Endometrium (tissue), 2 donors: Measurements from ENCODE around the gene MAN1C1.

ENCODE experiments used
- FAIRE-seq: peaks from 2 replicates; lab custom pipeline; 2012; peaks lifted over from hg19 to GRCh38; lab: Jason Lieb, UNC
- donor health status: control.
- donor health status: control.

The MAN1C1 gene

GRCh38 chr1:25614501-25615171 lies 2.0 kb upstream of the MAN1C1 start:
- no peak for FAIRE-seq

DNA sequence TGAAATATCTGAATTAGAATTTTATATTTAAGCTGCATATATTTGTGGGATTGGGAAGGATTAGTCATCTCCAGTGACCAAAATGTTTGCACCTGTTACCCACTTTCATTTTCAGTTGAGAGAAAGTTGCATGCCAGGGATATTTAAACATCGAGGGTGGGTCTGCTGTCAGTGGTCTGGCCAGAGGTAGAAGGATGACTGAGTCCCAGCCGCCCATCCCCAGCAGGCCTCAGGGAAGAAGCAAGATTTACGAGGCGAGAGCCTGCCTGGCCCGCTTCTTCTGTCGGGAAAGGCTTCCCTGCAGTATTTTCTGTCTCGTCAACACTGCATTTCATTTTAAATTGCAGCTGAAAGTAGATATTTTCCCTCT lies 1.4 kb upstream of the MAN1C1 start:
- no peak for FAIRE-seq

DNA sequence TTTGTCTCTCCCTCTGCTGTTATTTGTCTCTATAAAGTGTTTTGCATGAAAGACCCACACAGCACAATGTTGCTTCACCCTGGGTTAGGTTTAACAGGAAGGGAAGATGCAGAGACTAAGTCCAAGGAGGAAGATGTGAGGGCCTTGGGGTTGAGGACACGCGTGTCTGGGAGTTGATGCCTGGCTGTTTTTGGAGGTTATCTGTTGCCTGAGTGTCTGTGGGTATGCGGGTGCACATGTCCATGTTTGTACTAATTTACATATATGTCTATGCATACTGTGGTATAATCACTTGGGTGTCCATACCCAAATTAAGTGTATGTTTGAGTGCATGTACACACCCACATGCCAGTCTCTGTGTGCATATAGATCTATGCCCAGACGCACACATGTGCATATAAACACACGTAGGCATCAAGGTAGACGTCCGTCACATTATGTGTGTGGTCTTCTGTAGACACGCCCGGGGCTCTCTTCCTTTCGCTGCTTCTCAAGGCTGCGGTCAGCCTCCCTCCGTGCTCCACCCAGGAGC lies 962 bp upstream of the MAN1C1 start:
- no peak for FAIRE-seq

- no peak for FAIRE-seq
These were observed 515 bp downstream of the MAN1C1 start for GRCh38 chr1:25616987-25617624.

DNA sequence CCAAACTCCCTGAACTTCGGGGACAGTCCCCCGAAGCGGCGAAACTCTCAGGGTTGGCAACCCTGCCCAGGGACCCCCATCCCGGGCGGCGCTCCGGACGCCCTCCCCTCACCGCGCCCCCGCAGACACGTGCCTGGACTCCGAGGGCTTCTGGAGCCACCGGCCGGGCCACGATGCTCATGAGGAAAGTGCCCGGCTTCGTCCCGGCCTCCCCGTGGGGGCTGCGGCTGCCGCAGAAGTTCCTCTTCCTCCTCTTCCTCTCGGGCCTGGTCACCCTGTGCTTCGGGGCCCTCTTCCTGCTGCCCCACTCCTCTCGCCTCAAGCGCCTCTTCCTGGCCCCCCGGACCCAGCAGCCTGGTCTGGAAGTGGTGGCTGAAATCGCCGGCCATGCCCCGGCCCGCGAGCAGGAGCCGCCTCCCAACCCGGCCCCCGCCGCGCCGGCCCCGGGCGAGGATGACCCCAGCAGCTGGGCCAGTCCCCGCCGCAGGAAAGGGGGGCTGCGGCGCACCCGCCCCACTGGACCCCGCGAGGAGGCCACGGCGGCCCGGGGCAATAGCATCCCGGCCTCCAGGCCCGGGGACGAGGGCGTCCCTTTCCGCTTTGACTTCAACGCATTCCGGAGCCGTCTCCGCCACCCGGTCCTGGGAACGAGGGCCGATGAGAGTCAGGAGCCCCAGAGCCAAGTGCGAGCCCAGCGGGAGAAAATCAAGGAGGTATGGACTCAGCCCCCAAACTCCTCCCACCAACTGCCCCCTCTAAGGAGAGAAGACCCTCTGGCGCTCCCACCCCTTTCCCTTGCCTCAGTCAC lies 1.2 kb downstream of the MAN1C1 start:
- no peak for FAIRE-seq

DNA sequence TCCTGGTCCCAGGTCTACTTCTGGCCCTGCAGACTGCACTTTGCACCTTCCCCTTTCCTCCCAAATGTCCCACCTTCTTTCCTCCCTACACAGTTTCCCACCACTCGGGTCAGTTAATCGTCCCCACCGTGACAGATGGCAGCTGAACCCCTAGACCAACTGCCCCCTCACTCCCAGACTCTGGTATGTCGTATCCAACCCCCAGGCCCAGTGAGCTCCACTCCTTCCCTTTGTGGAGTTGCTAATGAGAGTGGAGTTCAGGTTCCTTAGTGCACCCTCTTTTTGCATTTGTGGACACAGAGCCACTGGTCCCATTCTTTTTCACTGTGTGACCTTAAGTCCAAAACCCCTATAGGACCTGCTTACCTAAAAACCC lies 1.8 kb downstream of the MAN1C1 start:
- FAIRE-seq, result no peak

- FAIRE-seq, result no peak
These were observed 2.7 kb downstream of the MAN1C1 start for GRCh38 chr1:25619101-25619890.

- FAIRE-seq, result no peak
These were observed 3.6 kb downstream of the MAN1C1 start for GRCh38 chr1:25620211-25620610.

GRCh38 chr1:25620701-25621350 lies 4.2 kb downstream of the MAN1C1 start:
- no peak for FAIRE-seq

DNA sequence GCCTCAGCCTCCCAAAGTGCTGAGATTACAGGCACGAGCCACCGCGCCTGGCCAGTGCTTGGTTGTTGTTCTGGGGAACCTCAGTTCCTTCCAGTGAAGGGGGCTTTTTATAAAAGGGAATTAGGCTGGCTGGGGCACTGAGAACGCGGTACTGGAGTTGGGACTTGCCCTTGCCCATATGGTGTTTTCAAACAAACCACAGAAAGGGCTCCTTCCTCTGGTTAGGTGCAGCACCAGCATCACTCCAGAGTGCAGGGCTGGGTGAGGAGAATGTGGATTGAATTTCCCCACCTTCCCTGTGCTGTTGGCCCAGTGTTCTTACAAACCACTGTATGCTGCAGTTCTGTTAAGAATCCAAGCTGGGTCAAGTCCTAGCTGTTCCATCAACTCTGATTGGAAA lies 5.3 kb downstream of the MAN1C1 start:
- FAIRE-seq, result no peak

GRCh38 chr1:25622531-25622930 lies 5.9 kb downstream of the MAN1C1 start:
- no peak for FAIRE-seq

DNA sequence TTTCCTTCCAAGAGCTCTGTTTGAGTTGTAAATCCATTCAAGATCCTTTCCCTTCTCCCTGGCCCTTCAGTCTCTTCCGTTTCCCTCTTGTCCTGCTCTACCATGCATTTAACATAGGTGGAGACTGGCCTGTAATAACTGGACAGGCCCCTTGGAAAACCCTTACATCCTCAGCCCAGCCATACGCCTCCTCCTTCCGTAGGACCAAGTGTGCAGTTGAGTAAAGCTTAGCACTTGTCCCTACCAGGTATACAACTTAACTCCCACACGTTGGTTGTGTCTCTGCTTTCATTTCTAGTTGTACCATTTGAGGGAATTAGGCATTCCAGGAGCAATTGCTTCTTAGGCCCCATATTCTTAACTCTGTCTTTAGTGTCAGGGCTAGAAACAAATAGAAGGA lies 6.4 kb downstream of the MAN1C1 start:
- no peak for FAIRE-seq

DNA sequence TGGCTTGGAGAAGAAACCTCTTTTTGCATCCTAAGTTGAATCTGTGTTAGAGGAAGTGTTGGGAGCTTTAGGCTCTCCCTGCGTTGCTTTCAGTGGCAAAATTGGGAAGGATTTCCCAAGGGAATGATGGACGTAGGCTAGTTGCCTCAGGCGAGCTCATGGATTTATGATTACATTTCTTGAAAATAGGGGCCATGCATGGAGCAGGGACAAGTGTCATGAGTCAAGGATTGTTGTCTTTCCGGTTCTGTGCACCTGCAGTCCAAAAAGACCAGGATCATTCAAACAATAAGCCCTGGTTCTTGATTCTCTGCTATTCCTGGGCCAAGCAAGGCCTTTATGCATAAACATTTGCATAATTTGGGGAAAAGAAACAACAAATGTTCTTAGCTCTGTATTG lies 7.1 kb downstream of the MAN1C1 start:
- no peak for FAIRE-seq

GRCh38 chr1:25624156-25624555 lies 7.6 kb downstream of the MAN1C1 start:
- no peak for FAIRE-seq

DNA sequence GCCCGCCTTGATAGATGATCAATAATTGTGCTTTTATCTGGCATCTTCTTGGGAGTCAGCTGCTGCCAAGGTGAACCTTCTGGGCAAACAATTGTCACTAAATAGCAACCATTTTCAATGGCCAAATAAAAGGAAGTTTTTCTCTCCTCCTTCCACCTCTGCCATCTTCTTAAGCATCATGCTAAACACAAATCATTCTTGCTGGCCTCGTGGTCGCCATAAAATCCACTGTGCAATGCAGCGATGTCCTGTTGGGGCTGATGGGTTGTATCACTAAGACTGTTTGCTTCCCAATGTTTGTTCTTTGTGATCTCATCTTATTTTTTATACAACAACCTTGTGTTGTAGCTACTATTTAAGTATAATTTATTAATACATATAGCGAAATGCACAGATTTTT lies 8.0 kb downstream of the MAN1C1 start:
- FAIRE-seq, result no peak

DNA sequence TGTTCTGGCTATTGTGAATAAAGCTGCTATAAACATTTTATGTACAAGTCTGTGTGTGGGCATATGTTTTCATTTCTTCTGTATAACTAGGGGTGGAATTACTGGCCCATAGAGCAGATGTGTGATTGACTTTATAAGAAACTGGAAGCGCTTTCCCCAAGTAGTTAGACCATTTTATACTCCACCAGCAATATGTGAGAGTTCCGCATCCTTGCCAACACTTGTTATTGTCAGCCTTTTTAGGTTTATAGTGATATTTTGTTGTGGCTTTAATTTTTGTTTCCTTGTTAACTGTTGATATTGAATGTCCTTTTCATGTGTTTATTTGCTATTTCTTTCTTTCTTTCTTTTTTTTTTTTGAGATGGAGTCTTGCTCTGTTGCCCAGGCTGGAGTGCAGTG lies 9.4 kb downstream of the MAN1C1 start:
- no peak for FAIRE-seq

DNA sequence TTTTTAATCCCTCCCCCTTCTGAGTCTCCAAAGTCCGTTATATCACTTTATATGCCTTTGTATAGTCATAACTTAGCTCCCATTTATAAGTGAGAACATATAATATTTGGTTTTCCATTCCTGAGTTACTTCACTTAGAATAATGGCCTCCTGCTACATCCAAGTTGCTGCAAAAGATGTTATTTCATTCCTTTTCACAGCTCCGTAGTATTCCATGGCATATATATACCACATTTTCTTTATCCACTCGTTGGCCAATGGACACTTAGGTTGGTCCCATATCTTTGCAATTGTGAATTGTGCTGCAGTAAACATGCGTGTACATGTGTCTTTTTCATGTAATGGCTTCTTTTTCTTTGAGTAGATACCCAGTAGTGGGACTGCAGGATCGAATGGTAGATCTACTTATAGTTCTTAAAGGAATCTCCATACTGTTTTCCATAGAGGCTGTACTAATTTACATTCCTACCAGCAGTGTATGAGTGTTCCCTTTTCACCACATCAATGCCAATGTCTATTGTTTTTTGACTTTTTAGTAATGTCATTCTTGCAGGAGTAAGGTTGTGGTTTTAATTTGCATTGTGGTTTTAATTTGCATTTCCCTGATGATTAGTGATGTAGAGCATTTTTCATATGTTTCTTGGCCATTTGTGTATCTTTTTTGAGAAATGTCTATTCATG lies 12.3 kb downstream of the MAN1C1 start:
- no peak for FAIRE-seq

DNA sequence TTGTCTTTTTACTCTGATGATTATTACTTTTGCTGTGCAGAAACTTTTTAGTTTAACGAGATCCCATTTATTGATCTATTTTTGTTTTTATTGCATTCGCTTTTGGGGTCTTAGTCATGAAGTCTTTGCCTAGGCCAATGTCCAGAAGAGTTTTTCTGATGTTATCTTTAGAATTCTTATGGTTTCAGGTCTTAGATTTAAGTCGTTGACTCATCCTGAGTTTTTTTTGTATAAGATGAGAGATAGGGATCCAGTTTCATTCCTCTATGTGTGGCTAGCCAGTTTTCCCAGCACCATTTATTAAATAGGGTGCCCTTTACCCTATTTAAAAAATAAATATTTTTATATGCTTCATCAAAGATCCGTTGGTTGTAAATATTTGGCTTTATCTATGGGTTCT lies 13.2 kb downstream of the MAN1C1 start:
- no peak for FAIRE-seq

DNA sequence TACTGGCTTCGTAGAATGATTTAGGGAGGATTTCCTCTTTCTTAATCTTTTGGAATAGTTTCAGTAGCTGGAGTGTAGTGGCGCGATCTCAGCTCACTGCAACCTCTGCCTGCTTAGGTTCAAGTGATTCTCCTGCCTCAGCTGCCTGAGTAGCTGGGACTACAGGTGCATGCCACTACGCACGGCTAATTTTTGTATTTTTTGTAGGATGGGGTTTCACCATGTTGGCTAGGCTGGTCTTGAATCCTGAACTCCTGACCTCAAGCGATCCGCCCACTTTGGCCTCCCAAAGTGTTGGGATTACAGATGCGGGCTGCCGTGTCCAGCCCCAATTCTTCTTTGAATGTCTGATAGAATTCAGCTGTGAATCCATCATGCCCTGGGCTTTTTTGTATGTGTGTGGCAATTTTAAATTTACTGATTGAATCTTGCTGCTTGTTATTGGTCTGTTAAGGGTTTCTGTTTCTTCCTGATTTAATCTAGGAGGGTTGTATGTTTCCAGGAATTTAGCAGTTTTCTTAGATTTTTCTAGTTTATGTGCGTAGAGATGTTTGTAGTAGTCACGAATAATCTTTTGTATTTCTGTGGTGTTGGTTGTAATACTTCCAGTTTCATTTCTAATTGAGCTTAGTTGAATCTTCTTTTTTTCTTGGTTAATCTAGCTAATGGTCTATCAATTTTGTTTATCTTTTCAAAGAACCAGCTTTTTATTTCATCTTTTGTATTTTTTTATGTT lies 15.3 kb downstream of the MAN1C1 start:
- peak; percentile 76 for FAIRE-seq

DNA sequence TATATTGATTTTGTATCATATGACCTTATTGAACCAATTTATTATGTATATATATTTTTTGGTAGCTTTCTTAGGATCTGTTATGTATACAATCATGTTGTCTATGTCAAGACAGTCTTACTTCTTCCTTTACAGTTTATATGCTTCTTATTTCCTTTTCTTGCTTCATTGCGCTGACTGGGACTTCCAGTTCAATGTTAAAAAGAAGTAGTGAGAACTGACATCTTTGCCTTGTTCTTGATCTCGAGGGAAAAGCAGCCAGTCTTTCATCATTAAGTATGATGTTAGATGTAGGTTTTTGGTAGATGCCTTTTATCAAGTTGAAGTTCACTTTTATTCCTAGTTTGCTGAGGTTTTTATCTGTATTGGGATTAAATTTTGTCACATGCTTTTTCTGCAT lies 17.5 kb downstream of the MAN1C1 start:
- FAIRE-seq, result no peak

GRCh38 chr1:25634896-25635295 lies 18.3 kb downstream of the MAN1C1 start:
- FAIRE-seq, result no peak
